NCI-H524 treated with DMSO at 0.1 percent for 48 hours (cell line): ENCODE data around the gene ANTXR2.
A peak's percentile ranks its signal among the peaks of the same experiment; 100 is the strongest.

ENCODE experiments used
- DNase-seq: peaks from one replicate; lab custom pipeline; 2025; lab: John Stamatoyannopoulos, UW

ANTXR2 gene

GRCh38 chr4:79865201-79865597, 207.8 kb downstream of the ANTXR2 start:
- DNase-seq, result no peak

GRCh38 chr4:79864500-79865200, 208.4 kb downstream of the ANTXR2 start:
- DNase-seq, result peak; percentile 31

- no peak for DNase-seq
Observed at GRCh38 chr4:79863333-79863732, 209.7 kb downstream of the ANTXR2 start.

DNA sequence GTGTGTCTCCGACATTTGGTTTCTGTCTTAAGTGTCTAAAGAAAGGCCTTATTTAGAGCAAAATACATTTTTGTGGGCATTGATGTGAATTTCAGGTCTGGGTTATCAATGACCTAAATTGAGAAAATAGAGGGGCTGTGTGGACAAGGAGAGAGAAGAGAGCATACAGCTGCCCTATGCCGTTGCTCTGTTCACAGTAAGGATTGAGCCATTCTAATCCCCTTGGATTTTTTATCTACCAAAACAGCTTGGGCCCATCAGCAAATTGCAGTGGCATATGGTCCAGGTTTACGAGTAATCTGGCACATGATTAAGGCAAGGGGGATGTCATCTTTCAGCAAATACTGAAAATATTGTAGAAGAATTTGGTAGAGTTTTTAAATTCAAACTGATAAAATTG, 210.2 kb downstream of the ANTXR2 start:
- DNase-seq, result peak; percentile 83

DNA sequence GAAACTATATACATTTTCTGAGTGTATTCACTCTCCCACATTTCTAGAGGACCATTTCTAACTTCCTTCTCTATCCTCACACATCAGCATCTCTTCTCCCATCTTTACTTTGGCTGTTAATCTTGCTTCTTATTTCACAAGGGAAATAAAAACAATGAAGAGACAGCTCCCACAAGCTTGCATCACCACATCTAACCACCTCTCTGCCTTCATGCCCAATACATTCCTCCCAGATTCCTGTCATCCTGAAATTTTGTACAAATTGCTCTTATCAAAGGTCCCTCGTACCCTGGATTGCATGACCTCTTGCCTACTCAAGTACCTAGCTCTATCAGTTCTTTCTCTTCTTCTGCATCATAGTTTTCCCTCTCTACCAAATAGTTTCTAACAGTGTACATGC, 215.2 kb downstream of the ANTXR2 start:
- no peak for DNase-seq

- DNase-seq, result no peak
Observed at GRCh38 chr4:79856196-79856595, 216.8 kb downstream of the ANTXR2 start.

GRCh38 chr4:79854856-79855502, 218.1 kb downstream of the ANTXR2 start:
- peak; percentile 32 for DNase-seq

DNA sequence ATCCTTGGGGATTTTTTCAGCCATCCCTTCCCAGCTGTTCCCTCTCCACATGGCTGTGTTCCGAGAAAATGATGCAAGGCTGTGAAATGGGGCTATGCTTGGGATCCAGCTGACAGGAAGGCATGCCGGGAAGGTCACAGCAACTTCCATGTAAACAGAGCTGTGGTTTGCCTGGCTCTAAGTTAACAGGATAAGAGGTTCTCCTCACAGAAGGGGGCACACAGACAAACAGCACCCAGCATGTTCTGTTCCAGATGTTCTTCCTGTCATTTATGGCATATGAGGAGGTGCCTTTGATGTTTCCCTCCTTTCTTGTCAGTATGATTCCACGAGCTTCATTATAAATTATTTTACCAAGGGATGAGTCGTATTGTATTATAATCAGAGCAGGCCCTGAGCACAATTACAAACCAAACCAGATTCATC, 220.7 kb downstream of the ANTXR2 start:
- no peak for DNase-seq

GRCh38 chr4:79851625-79852304, 221.3 kb downstream of the ANTXR2 start:
- DNase-seq, result no peak
